Lung (tissue), 12 donors: ENCODE measurements around the gene HTR2C. TPM values are rescaled to one million over a fixed set of nuclear protein-coding genes. Genes with fewer than 3 reads are reported as not detected.

ENCODE experiments used
- ATAC-seq: fragments of 200-7000 bp; cut with Tn5 transposase; one replicate; pipeline ENCODE4 v1.9.1; 2020; ENCODE audit warnings: moderate number of reproducible peaks; ENCODE audit not compliant: insufficient read depth, low FRiP score
- DNase-seq, 3 donors: peaks; one replicate each; pipeline ENCODE4 v3.0.0-alpha.2; 2013 to 2017
- H3K27ac ChIP-seq, 2 donors: one replicate each; pipeline ENCODE4 v1.5.1; 2013; ENCODE audit warnings: mild to moderate bottlenecking in 2 of 2, moderate library complexity in 2 of 2, control low read depth in 1 of 2, inconsistent platforms in 1 of 2, low read depth in 1 of 2, low read length in 1 of 2
- H3K27me3 ChIP-seq, 3 donors: one replicate each; pipeline ENCODE4 v1.5.1; 2013; ENCODE audit warnings: low read length in 2 of 3; ENCODE audit not compliant: control insufficient read depth in 3 of 3, insufficient read depth in 3 of 3
- H3K36me3 ChIP-seq, 4 donors: one replicate each; pipeline ENCODE4 v1.5.1; 2013; ENCODE audit warnings: low read length in 4 of 4, mild to moderate bottlenecking in 1 of 4, moderate library complexity in 1 of 4; ENCODE audit not compliant: control insufficient read depth in 4 of 4, insufficient read depth in 4 of 4
- H3K4me1 ChIP-seq, 5 donors: one replicate each; pipeline ENCODE4 v1.5.1; 2013; ENCODE audit warnings: low read length in 5 of 5, mild to moderate bottlenecking in 2 of 5, moderate library complexity in 1 of 5; ENCODE audit not compliant: control insufficient read depth in 5 of 5, insufficient read depth in 5 of 5
- H3K4me3 ChIP-seq: one replicate; pipeline ENCODE4 v1.5.1; 2013; ENCODE audit warnings: mild to moderate bottlenecking, control low read depth, moderate library complexity
- H3K9ac ChIP-seq, 2 donors: one replicate each; pipeline ENCODE4 v1.5.1; 2013; ENCODE audit warnings: low read length in 2 of 2, control low read depth in 1 of 2; ENCODE audit not compliant: insufficient read depth in 1 of 2
- H3K9me3 ChIP-seq, 4 donors: one replicate each; pipeline ENCODE4 v1.5.1; 2013; ENCODE audit warnings: low read length in 3 of 4, mild to moderate bottlenecking in 1 of 4, moderate library complexity in 1 of 4; ENCODE audit not compliant: control insufficient read depth in 4 of 4, insufficient read depth in 3 of 4
- WGBS, 2 donors: extraction: QIAGEN DNeasy Blood & Tissue Kit; methylation state at CpG; one replicate each; pipeline ENCODE4 v1.1.7; 2013; 5-methylcytosine and 5-hydroxymethylcytosine counted together
- polyA plus RNA-seq, 2 donors: library from polyadenylated mRNA; stranded (reverse); fragments of 200-250 nt; gene quantifications; one replicate each; pipeline ENCODE4 v1.2.1, GENCODE V29; 2013
- total RNA-seq, 2 donors: library from RNA; depleted of rRNA in 1 of 2; stranded (reverse); fragments of >200 nt in 1 of 2; gene quantifications; one replicate each; pipeline ENCODE4 v1.2.1, GENCODE V29; 2014 to 2021
- TF ChIP-seq, protein P1 (sequence below): IDR thresholded peaks from 2 replicates; pipeline ENCODE4 v1.5.1; 2012; ENCODE audit warnings: mild to moderate bottlenecking; ENCODE audit errors: control extremely low read depth, extremely low read depth
- donor health status: control.
- donor health status: control.
- donor health status: Bipolar disorder and iron deficiency.
- donor health status: healthy.
- donor health status: DM: yes; HTN: yes; CAD: no.

Gene HTR2C
- total and polyA plus RNA-seq, 4 donors = 0.23 TPM; not detected in 3

DNA sequence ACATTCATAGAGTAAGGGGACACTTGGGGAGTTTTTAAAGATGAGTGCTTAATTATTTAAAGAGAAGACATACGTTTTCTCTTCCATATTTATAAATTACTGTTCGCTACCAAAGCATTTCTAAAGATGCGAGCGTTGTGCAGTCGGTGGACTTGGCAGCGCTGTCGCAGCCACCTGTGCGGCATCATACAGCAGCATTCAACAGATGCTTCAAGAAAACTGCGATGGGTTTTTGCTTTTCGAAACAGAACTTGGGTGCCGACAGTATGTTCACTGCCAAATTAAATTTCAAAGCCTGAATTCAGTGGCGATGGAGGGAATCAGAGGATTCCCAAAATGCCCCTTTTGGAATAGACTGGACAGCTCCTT, 1.6 kb upstream of the HTR2C start:
- Histone ChIP-seq H3K9me3 (peaks cover 0 to 14% (median 0%) of the 10 kb centered on the region in 4 donors), H3K4me3 (no peak overlapping the region), H3K27me3 (peaks cover 24 to 92% (median 69%) of the 10 kb centered on the region in 3 donors), H3K9ac (no peak overlapping the region), H3K27ac (no peak overlapping the region), H3K4me1 (peaks cover 0 to 6% (median 0%) of the 10 kb centered on the region in 5 donors), H3K36me3 (no peaks in the 10 kb centered on the region)
- 13 to 20% methylated on average over 12 of the region's 12 CpGs for WGBS, 2 donors
- ATAC-seq = no peak
- peak in 2 of 3 donors; percentile 5 to 13 for DNase-seq
- TF ChIP-seq, protein P1, sequence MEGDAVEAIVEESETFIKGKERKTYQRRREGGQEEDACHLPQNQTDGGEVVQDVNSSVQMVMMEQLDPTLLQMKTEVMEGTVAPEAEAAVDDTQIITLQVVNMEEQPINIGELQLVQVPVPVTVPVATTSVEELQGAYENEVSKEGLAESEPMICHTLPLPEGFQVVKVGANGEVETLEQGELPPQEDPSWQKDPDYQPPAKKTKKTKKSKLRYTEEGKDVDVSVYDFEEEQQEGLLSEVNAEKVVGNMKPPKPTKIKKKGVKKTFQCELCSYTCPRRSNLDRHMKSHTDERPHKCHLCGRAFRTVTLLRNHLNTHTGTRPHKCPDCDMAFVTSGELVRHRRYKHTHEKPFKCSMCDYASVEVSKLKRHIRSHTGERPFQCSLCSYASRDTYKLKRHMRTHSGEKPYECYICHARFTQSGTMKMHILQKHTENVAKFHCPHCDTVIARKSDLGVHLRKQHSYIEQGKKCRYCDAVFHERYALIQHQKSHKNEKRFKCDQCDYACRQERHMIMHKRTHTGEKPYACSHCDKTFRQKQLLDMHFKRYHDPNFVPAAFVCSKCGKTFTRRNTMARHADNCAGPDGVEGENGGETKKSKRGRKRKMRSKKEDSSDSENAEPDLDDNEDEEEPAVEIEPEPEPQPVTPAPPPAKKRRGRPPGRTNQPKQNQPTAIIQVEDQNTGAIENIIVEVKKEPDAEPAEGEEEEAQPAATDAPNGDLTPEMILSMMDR = no peak

DNA sequence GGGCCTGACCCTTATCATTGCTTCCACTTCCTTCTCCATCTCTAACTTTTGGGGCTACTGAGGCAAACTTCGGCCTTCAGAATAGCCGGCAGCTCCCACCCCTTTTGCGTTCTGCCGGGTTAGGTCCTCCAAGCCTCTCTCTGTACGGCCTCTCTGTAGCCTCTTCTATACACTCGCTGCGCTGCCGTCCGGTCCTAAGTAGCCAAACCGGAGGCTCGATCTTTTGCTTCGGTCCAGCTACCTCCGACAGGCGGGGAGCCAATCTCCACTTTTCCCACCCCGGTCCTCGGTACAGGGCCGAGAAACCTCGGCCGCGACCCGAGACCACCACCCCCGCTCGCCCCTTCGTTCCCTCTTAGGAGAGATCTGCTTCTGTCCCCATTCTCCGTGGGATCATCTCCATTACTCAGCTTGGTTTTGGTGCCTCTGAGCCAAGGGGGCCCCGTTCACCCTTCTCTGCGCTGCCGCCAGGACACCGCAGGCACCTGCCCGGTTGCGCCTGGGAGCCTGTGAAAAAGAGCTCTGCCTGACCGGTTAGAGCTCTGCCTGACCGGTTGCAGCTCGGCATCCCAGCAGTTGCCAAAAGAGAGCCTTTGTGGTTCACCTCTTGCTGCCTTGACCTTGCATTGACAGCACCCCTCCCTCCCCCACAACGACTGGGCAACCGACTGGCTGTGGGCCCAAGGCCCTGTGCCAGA, 1.0 kb upstream of the HTR2C start:
- no peak overlapping the region for H3K9ac ChIP-seq
- no peak overlapping the region for H3K4me3 ChIP-seq
- H3K36me3 ChIP-seq = no peaks in the 10 kb centered on the region
- 9 to 18% methylated on average over 33 to 36 of the region's 36 CpGs for WGBS, 2 donors
- no peak for DNase-seq
- peaks cover 0 to 14% (median 0%) of the 10 kb centered on the region in 4 donors for H3K9me3 ChIP-seq
- no peak overlapping the region for H3K27ac ChIP-seq
- no peak for ATAC-seq
- H3K27me3 ChIP-seq = peaks cover 24 to 93% (median 73%) of the 10 kb centered on the region in 3 donors
- TF ChIP-seq, protein P1 = no peak
- peaks cover 0 to 6% (median 0%) of the 10 kb centered on the region in 5 donors for H3K4me1 ChIP-seq

DNA sequence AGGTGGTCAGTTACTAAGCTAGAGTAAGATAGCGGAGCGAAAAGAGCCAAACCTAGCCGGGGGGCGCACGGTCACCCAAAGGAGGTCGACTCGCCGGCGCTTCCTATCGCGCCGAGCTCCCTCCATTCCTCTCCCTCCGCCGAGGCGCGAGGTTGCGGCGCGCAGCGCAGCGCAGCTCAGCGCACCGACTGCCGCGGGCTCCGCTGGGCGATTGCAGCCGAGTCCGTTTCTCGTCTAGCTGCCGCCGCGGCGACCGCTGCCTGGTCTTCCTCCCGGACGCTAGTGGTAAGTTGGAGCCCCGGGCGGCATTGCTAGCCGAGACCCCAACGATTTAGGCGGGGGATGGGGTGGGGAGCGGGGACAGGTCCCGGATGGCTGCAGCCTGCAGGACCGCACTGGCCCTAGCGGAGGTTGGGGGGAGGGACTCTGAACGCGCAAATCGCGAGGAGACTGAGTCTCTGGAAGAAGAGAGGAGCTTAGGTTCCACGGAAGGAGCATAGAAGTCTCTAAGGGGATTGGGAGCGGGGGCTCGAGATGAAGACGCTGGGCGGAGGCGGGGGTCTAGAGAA, 573 bp downstream of the HTR2C start:
- no peak for ATAC-seq
- WGBS, 2 donors = 1 to 15% methylated on average over 29 to 56 of the region's 56 CpGs

More for the DNA sequence above, 573 bp downstream of the HTR2C start:
- Histone ChIP-seq H3K4me3 (no peak overlapping the region), H3K4me1 (peaks cover 0 to 6% (median 0%) of the 10 kb centered on the region in 5 donors), H3K27ac (no peak overlapping the region), H3K9me3 (peaks cover 0 to 14% (median 0%) of the 10 kb centered on the region in 4 donors), H3K27me3 (peaks cover 24 to 92% (median 87%) of the 10 kb centered on the region in 3 donors), H3K9ac (no peak overlapping the region), H3K36me3 (no peaks in the 10 kb centered on the region)
- DNase-seq = peak; percentile 8 to 35 (median 34)
- TF ChIP-seq, protein P1 = no peak
